HG03342 (cell line): Measurements from ENCODE around the gene LMNTD2.
A peak's percentile ranks its signal among the peaks of the same experiment; 100 is the strongest.

Experiments
- ATAC-seq: cut with Tn5 transposase; IDR thresholded peaks from one replicate; pipeline ENCODE4 v1.9.1; 2021; ENCODE audit warnings: mild to moderate bottlenecking, moderate library complexity; ENCODE audit not compliant: unreplicated experiment

LMNTD2 gene

DNA sequence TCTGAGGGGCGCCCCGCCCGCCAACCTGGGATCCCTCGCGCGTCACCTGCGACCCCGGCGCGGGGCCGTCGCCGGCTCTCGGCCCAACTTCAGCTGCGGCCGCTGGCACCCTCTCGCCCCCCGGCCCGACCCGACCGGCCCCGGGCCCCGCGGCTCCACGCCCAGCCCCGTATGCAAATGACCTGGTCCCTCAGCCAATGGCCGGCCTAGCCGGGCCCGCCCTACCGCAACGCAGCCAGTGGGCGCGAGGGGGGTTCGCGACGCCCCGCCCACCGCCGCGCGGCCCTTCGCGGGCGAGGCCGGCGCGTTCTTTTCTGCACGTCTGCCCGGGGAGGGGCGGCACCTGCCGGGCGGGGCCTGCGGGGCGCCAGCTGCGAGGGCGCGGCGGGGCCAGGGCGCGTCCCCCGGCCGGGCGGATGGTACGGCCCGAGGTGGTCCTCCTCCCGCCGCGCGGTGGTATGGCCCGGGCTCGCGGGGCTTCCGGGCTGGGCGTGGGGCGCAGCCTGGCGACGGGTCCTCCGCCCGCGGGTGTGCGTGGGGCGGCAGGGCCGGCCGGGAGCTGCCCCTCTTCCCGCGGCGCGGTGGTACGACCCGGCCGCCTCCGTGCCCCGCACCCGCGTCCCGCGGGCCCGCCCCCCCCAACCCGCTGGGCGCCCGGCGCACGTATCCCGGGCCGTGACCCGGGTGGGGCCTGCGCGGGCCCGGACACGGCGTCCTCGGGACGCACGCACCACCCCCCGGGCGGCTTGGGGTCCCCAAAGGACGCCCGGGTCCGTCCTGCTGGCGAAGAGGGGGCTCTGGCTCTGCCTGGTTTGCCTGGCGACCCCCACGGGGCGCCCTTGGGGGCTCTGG lies 8.0 kb upstream of the LMNTD2 start:
- ATAC-seq, result peak; percentile 90

DNA sequence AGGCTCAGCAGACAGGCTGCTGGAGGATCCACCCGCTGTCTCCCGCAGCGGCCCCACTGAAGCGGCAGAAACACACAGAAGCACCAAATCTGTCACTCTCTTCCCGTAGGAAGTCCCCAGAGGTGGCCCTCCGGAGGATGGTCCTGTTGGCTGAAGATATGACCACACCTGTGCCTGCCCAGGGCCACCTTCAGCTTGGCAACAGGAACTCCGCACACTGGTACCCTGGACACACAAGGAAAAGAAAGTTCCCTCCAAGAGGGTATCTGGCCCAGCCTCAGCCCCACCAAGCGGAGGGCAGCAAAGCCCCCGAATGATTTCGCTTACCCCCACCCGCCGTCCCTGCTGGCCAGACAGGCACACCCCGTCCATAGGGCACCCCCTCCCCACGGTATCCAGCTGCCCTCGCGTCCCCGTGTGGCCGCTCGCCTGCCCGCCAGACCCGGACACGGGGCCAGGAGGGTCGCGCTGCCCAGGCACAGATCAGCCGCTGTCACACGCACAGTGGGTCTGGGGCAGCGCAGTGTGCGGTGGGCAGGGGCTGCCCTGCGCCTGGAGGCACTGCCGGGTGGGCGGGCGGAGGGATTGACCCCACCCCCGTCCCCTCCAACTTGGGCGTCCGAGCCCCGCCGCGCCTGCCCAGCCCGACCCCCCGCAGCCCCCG lies 7.2 kb upstream of the LMNTD2 start:
- no peak for ATAC-seq

DNA sequence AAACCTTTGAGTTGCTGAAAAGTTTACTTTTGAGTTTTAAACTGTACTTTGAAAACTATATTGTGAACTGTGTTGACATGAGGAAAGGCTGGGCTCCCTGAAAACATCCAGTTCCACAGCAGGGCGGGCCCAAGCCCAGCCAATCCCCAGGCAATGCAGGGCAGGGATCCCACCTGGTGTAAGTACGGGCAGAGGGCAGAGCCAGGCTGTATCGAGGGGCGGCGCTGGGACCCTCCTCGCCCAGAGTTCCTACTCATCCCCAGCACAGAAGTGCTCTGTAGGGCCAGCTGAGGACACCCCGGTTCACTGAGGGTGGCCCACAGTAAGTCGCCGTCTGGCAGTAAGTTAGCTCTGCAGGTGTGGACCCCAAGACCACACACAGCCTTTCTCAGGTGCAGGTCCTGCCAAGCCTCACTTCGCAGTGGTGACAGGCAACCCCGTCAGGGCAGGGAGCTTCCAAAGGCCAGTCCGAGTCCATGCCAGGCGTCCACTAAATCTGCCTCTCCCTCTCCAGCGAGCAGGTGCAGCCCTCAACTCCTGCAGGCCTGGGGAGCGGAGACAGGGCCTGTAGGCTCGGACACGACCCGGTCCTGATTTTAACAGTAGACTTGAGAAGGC lies 6.6 kb upstream of the LMNTD2 start:
- no peak for ATAC-seq

- ATAC-seq, result no peak
Measured at GRCh38 chr11:565921-566509, 5.5 kb upstream of the LMNTD2 start.

- no peak for ATAC-seq
Measured at GRCh38 chr11:563812-564578, 3.5 kb upstream of the LMNTD2 start.

DNA sequence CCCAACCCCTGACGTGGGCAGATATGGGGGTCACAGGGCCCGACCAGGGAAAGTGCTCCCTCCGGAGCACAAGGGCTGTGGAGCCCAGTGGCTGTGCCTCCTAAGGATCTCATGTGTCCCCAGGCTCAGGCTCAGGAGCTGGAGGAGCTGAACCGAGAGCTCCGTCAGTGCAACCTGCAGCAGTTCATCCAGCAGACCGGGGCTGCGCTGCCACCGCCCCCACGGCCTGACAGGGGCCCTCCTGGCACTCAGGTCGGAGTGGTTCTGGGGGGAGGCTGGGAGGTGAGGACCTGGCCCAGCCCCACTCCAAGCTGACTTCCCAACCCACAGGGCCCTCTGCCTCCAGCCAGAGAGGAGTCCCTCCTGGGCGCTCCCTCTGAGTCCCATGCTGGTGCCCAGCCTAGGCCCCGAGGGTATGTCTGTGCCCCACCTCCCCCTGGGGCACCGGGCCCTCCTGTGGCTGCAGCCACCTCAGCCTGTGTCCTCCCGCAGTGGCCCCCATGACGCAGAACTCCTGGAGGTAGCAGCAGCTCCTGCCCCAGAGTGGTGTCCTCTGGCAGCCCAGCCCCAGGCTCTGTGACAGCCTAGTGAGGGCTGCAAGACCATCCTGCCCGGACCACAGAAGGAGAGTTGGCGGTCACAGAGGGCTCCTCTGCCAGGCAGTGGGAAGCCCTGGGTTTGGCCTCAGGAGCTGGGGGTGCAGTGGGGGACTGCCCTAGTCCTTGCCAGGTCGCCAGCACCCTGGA lies 2.7 kb upstream of the LMNTD2 start:
- ATAC-seq, result no peak

GRCh38 chr11:562046-562645 lies 1.6 kb upstream of the LMNTD2 start:
- ATAC-seq, result no peak

- peak; percentile 28 for ATAC-seq
Measured at GRCh38 chr11:561148-562003, 838 bp upstream of the LMNTD2 start.

DNA sequence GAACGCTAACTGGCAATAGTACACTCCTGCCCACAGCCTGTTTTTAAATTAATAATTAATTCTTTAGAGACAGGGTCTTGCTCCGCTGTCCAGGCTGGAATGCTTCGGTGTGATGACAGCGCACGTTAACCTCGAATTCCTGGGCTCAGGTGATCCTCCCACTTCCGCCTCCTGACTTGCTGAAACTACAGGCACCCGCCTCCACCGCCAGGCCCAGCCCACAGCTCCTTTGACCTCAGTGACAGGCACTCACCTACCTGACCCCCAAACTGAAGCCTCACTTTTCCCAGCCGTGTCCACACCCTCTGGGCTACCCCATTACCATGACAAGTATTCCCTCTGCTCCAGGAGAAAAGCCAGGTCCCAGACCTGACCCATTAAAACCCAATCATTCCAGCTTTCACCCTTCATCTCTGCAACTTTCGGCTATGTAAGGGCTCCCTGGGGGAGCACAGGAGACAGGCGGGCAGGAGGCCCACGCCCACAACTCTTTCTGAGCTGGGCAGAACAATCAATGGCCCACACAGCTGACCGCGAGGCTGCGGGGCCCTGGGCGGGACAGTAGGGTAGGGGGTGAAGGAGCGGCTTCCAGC lies 730 bp downstream of the LMNTD2 start:
- ATAC-seq, result no peak

DNA sequence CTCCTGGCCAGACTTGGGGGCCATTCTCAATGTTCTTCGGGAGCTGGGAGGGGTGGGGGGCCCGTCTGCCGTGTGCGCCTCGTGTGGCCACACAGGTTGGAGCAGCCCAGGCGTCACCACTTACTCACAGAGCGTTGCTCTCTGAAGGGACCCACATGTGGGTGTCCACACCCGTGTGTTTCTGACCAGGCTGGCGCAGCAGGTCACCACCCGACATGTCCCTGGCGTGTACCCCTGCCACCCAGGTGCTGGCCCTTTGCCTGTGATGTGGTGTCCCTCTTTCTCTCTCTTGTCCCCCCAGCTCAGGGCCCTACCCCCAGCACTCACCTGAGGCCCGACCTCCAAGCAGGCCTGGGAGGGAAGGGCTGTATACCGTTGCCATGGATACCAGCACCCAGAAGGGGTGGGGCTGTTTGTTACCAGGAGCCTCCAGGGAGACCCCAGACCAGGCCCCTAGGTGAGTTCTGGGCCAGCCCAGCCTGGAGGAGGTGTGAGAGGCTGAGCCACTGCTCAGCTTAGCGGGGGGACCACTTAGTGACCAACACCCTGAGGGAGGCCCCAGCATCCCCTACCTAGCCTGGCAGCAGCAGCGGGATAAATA lies 1.4 kb downstream of the LMNTD2 start:
- no peak for ATAC-seq

- ATAC-seq, result no peak
Measured at GRCh38 chr11:558503-558902, 2.0 kb downstream of the LMNTD2 start.

GRCh38 chr11:557328-558132 lies 3.0 kb downstream of the LMNTD2 start:
- no peak for ATAC-seq

DNA sequence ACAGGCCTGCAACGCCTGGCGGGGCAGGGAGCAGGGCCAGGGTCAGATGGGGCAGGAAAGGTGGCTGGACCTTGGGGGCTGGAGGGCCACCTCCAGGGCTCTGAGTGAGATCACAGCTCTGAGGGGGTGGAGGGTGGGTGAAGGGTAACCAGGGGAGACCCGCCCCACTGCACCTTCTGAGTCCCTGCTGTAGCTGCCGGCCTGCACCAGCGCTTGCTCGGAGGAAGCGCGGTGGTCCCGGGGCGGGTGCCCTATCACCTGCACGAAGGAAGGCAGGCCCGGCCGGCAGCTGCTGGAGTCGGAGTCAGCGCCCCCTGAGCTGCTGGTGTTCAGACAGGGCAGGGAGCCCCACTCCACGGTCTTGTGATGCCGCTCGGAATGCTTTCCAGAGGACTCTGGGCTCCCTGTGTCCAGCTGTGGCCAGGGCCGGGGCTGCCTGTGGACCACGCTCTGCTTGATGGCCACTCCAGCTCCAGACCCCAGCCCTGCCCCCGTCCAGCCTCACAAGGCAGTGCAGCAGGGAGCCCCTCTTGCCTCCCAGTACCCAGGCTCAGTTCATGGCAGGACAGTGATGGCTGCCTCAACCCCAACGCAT lies 3.8 kb downstream of the LMNTD2 start:
- ATAC-seq, result no peak

DNA sequence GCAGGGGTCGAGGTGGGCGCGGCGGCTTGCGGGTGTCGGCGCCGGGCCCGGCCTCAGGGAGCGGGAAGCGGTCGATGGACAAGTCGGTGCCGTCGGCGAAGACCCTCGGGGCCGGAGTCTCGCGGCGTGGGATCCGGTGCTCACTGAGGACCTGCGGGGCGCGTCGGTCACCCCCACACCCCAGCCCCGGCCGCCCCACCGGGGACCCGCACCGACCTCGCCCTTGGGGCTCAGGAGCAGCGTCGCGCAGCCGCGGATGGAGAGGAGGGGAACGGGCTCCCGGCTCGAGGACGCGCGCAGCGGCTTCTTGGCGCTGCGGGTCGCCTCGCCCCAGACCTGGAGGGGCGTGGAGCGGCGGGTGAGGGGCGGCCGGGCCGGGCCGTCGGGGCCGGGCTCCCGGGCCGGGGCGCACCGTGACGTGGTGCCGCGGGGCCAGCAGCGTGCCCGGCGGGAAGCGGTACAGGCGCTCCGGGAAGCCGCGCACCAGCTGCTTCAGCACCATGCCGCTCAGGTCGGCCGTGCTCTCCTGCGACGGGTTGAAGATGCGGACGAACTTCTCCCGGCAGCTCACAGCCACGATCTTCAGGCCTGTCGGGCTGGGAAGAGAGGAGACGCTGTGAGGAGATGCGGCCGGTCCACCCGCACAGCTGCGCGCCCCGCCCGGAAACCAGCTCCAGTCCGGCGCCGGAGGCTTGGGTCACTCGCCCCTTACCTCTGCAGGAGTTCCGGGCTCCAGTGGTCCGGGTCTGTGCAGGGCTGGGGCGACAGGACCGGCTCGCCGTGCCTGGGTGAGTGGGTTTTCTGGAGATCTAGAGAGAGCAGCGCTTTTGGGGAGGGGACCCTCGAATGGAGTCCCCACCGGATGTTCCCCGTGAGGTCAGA lies 4.5 kb downstream of the LMNTD2 start:
- ATAC-seq, result no peak

GRCh38 chr11:555227-555779 lies 5.2 kb downstream of the LMNTD2 start:
- no peak for ATAC-seq
